ENCODE results near the gene MACROD2.

The MACROD2 gene

GRCh38 chr20:16083639-16084280, 2088.4 kb downstream of the MACROD2 start:
- TF ChIP-seq ZNF510 (tag by site-specific recombination; IDR thresholded peaks at IDR 0.05; ENCODE audit: insufficient replicate concordance) (no peak), SETDB1 (IDR thresholded peaks at IDR 0.05; ENCODE audit: insufficient read length, low read length) (no peak), ZNF211 (tag by site-specific recombination; IDR thresholded peaks at IDR 0.05; ENCODE audit: low read depth) (no peak), ZNF555 (tag by site-specific recombination; conservative IDR thresholded peaks at IDR 0.05) (no peak), ZNF701 (tag by site-specific recombination; IDR thresholded peaks at IDR 0.05) (no peak), ZNF221 (tag by site-specific recombination; IDR thresholded peaks at IDR 0.05; ENCODE audit: borderline replicate concordance) (no peak), ZNF521 (tag by site-specific recombination; IDR thresholded peaks at IDR 0.05) (no peak), ZNF184 (tag by site-specific recombination; IDR thresholded peaks at IDR 0.05) (no peak), ZNF518A (tag by site-specific recombination; conservative IDR thresholded peaks at IDR 0.05; ENCODE audit: low read depth) (no peak), ZNF704 (tag by site-specific recombination; IDR thresholded peaks at IDR 0.05) (no peak), ZNF394 (tag by site-specific recombination; IDR thresholded peaks at IDR 0.05; ENCODE audit: borderline replicate concordance) (no peak), ZNF830 (tag by site-specific recombination; IDR thresholded peaks at IDR 0.05; ENCODE audit: low read depth) (no peak), ZNF423 (tag by site-specific recombination; IDR thresholded peaks at IDR 0.05) (no peak)
- ChIA-PET POLR2A (no interaction called here), CTCF (interaction anchor here (0.7 kb wide), 2 partner anchors 12 to 101 kb away, joined by 4 to 6 read pairs; no protein-coding TSS in a partner anchor)
- Histone ChIP-seq H3K36me3 (ENCODE audit: control insufficient read depth in 2 of 2, insufficient read depth in 1 of 2, low read length in 2 of 2) (no peaks in the 10 kb centered on the region), H3K4me3 (ENCODE audit: low read depth, low read length) (no peak overlapping the region), H3K4me1 (ENCODE audit: control insufficient read depth, insufficient read depth, low read length) (no peaks in the 10 kb centered on the region), H3K27ac (ENCODE audit: extremely low read depth, low read depth, low read length) (no peak overlapping the region), H3K9me3 (ENCODE audit: control insufficient read depth, insufficient read depth, low read depth, low read length) (no peaks in the 10 kb centered on the region)

- ChIA-PET POLR2A (no interaction called here), CTCF (interaction anchor here (0.5 kb wide), 1 partner anchor 12 kb away, joined by 4 read pairs; no protein-coding TSS in a partner anchor)
- no peak overlapping the region for H3K4me3 ChIP-seq (ENCODE audit: low read depth, low read length)
- TF ChIP-seq PRDM4 (tag by site-specific recombination; IDR thresholded peaks at IDR 0.05) (no peak), ZNF830 (tag by site-specific recombination; IDR thresholded peaks at IDR 0.05; ENCODE audit: low read depth) (no peak), ZNF707 (tag by site-specific recombination; IDR thresholded peaks at IDR 0.05) (no peak), ZFP3 (tag by site-specific recombination; IDR thresholded peaks at IDR 0.05; ENCODE audit: low read depth) (no peak), ZNF626 (tag by site-specific recombination; IDR thresholded peaks at IDR 0.05) (no peak), ZNF398 (tag by site-specific recombination; IDR thresholded peaks at IDR 0.05) (no peak), ZNF138 (tag by site-specific recombination; IDR thresholded peaks at IDR 0.05; ENCODE audit: borderline replicate concordance) (no peak), ZNF146 (tag by site-specific recombination; IDR thresholded peaks at IDR 0.05) (no peak), ZNF24 (tag by site-specific recombination; IDR thresholded peaks at IDR 0.05) (no peak), ZNF639 (tag by site-specific recombination; IDR thresholded peaks at IDR 0.05) (no peak)
- H3K9me3 ChIP-seq (ENCODE audit: control insufficient read depth, insufficient read depth, low read depth, low read length) = no peaks in the 10 kb centered on the region
- no peak overlapping the region for H3K27ac ChIP-seq (ENCODE audit: extremely low read depth, low read depth, low read length)
- H3K4me1 ChIP-seq (ENCODE audit: control insufficient read depth, insufficient read depth, low read length) = no peaks in the 10 kb centered on the region
- no peaks in the 10 kb centered on the region for H3K36me3 ChIP-seq (ENCODE audit: control insufficient read depth in 2 of 2, insufficient read depth in 1 of 2, low read length in 2 of 2)
Measured at GRCh38 chr20:16095226-16095625, 2099.9 kb downstream of the MACROD2 start.
